ENCODE results near the gene GREB1L.
"Not testable (repeated sequence)": the region's sequence is repeated elsewhere in the genome, so short reads cannot be mapped to it uniquely, and the experiment has no call there.

GREB1L gene

GRCh38 chr18:21275645-21276044 is 33.6 kb downstream of the GREB1L start:
- no peak for TF ChIP-seq ZNF274 (IDR thresholded peaks at IDR 0.05; ENCODE audit: low read depth, low read length)
- H3K4me3 ChIP-seq (ENCODE audit: low read length): no peak overlapping the region

GRCh38 chr18:21277578-21277977 is 35.5 kb downstream of the GREB1L start:
- TF ChIP-seq ZNF274 (IDR thresholded peaks at IDR 0.05; ENCODE audit: low read depth, low read length): no peak

GRCh38 chr18:21278218-21278617 is 36.2 kb downstream of the GREB1L start:
- H3K4me3 ChIP-seq (ENCODE audit: low read length): not testable (repeated sequence)

More at GRCh38 chr18:21277578-21277977, 35.5 kb downstream of the GREB1L start:
- no peak overlapping the region for H3K4me3 ChIP-seq (ENCODE audit: low read length)

- H3K4me3 ChIP-seq (ENCODE audit: low read length): no peak overlapping the region
- TF ChIP-seq ZNF274 (IDR thresholded peaks at IDR 0.05; ENCODE audit: low read depth, low read length): no peak
Observed at GRCh38 chr18:21281603-21282002, 39.6 kb downstream of the GREB1L start.

GRCh38 chr18:21284540-21284939 is 42.5 kb downstream of the GREB1L start:
- TF ChIP-seq ZNF274 (IDR thresholded peaks at IDR 0.05; ENCODE audit: low read depth, low read length): no peak
- H3K4me3 ChIP-seq (ENCODE audit: low read length): no peak overlapping the region

GRCh38 chr18:21289827-21290226 is 47.8 kb downstream of the GREB1L start:
- no peak for TF ChIP-seq ZNF274 (IDR thresholded peaks at IDR 0.05; ENCODE audit: low read depth, low read length)
- H3K4me3 ChIP-seq (ENCODE audit: low read length): no peak overlapping the region

GRCh38 chr18:21291106-21291505 is 49.1 kb downstream of the GREB1L start:
- no peak for TF ChIP-seq ZNF274 (IDR thresholded peaks at IDR 0.05; ENCODE audit: low read depth, low read length)
- no peak overlapping the region for H3K4me3 ChIP-seq (ENCODE audit: low read length)

- no peak overlapping the region for H3K4me3 ChIP-seq (ENCODE audit: low read length)
- no peak for TF ChIP-seq ZNF274 (IDR thresholded peaks at IDR 0.05; ENCODE audit: low read depth, low read length)
Observed at GRCh38 chr18:21293479-21293878, 51.4 kb downstream of the GREB1L start.

GRCh38 chr18:21295101-21295500 is 53.1 kb downstream of the GREB1L start:
- no peak for TF ChIP-seq ZNF274 (IDR thresholded peaks at IDR 0.05; ENCODE audit: low read depth, low read length)

GRCh38 chr18:21296045-21296444 is 54.0 kb downstream of the GREB1L start:
- H3K4me3 ChIP-seq (ENCODE audit: low read length): no peak overlapping the region
- no peak for TF ChIP-seq ZNF274 (IDR thresholded peaks at IDR 0.05; ENCODE audit: low read depth, low read length)

More at GRCh38 chr18:21295101-21295500, 53.1 kb downstream of the GREB1L start:
- H3K4me3 ChIP-seq (ENCODE audit: low read length): no peak overlapping the region

GRCh38 chr18:21298351-21298750 is 56.3 kb downstream of the GREB1L start:
- H3K4me3 ChIP-seq (ENCODE audit: low read length): no peak overlapping the region
- no peak for TF ChIP-seq ZNF274 (IDR thresholded peaks at IDR 0.05; ENCODE audit: low read depth, low read length)

- H3K4me3 ChIP-seq (ENCODE audit: low read length): no peak overlapping the region
- TF ChIP-seq ZNF274 (IDR thresholded peaks at IDR 0.05; ENCODE audit: low read depth, low read length): no peak
Observed at GRCh38 chr18:21300035-21300907, 58.2 kb downstream of the GREB1L start.

GRCh38 chr18:21300908-21301200 is 58.8 kb downstream of the GREB1L start:
- no peak for TF ChIP-seq ZNF274 (IDR thresholded peaks at IDR 0.05; ENCODE audit: low read depth, low read length)
- no peak overlapping the region for H3K4me3 ChIP-seq (ENCODE audit: low read length)

GRCh38 chr18:21303445-21303844 is 61.4 kb downstream of the GREB1L start:
- TF ChIP-seq ZNF274 (IDR thresholded peaks at IDR 0.05; ENCODE audit: low read depth, low read length): no peak
- no peak overlapping the region for H3K4me3 ChIP-seq (ENCODE audit: low read length)

GRCh38 chr18:21303895-21304294 is 61.9 kb downstream of the GREB1L start:
- H3K4me3 ChIP-seq (ENCODE audit: low read length): no peak overlapping the region
- TF ChIP-seq ZNF274 (IDR thresholded peaks at IDR 0.05; ENCODE audit: low read depth, low read length): no peak

GRCh38 chr18:21305621-21306020 is 63.6 kb downstream of the GREB1L start:
- H3K4me3 ChIP-seq (ENCODE audit: low read length): no peak overlapping the region
- no peak for TF ChIP-seq ZNF274 (IDR thresholded peaks at IDR 0.05; ENCODE audit: low read depth, low read length)

Measured in GM08714 (cell line).